Neural progenitor cell (in vitro differentiated cells): ENCODE measurements around the gene SLC17A7. TPM values are rescaled to one million over a fixed set of nuclear protein-coding genes. Genes with fewer than 3 reads are reported as not detected.

Experiments used
- DNase-seq: peaks from one replicate; pipeline ENCODE4 v3.0.0-alpha.2; 2016; ENCODE audit warnings: low spot score
- H2AFZ ChIP-seq: fragments of 200-600 bp; sonication (generic); replicated peaks from 2 replicates; pipeline ENCODE4 v1.6.1; 2016; ENCODE audit warnings: antibody characterized with exemption
- H3F3A ChIP-seq: fragments of 200-600 bp; sonication (generic); 2 replicates; pipeline ENCODE4 v1.6.1; 2016; ENCODE audit warnings: antibody characterized with exemption, low read depth
- H3K27ac ChIP-seq: fragments of 200-600 bp; sonication (generic); 2 replicates; pipeline ENCODE4 v1.5.1; 2016; ENCODE audit warnings: mild to moderate bottlenecking
- H3K27me3 ChIP-seq: fragments of 200-600 bp; sonication (generic); 2 replicates; pipeline ENCODE4 v1.6.1; 2016; ENCODE audit warnings: mild to moderate bottlenecking, moderate library complexity
- H3K36me3 ChIP-seq: fragments of 200-600 bp; sonication (generic); 2 replicates; pipeline ENCODE4 v1.5.1; 2016
- H3K4me1 ChIP-seq: fragments of 200-600 bp; sonication (generic); 2 replicates; pipeline ENCODE4 v1.6.1; 2016; ENCODE audit warnings: mixed run types
- H3K4me2 ChIP-seq: fragments of 200-600 bp; sonication (generic); 2 replicates; pipeline ENCODE4 v1.6.1; 2016
- H3K4me3 ChIP-seq: fragments of 200-600 bp; sonication (generic); 2 replicates; pipeline ENCODE4 v1.5.1; 2016
- H3K79me2 ChIP-seq: fragments of 200-600 bp; sonication (generic); 2 replicates; pipeline ENCODE4 v1.6.1; 2016; ENCODE audit warnings: low read depth
- H3K9ac ChIP-seq: fragments of 200-600 bp; sonication (generic); 2 replicates; pipeline ENCODE4 v1.6.1; 2016
- H3K9me3 ChIP-seq: fragments of 200-600 bp; sonication (generic); 2 replicates; pipeline ENCODE4 v1.5.1; 2016; ENCODE audit warnings: low read depth
- H4K20me1 ChIP-seq: fragments of 200-600 bp; sonication (generic); 2 replicates; pipeline ENCODE4 v1.6.1; 2016; ENCODE audit warnings: low read depth
- H3K27ac Mint-ChIP-seq: 3 replicates; pipeline ENCODE4 v1.8.0; 2021; ENCODE audit warnings: mixed read lengths
- H3K27me3 Mint-ChIP-seq: 2 replicates; pipeline ENCODE4 v1.8.0; 2022; ENCODE audit warnings: low read depth, mild to moderate bottlenecking, inconsistent platforms, moderate library complexity, mixed read lengths; ENCODE audit not compliant: insufficient read depth
- H3K36me3 Mint-ChIP-seq: 3 replicates; pipeline ENCODE4 v1.8.0; 2021; ENCODE audit warnings: mixed read lengths
- H3K4me1 Mint-ChIP-seq: 3 replicates; pipeline ENCODE4 v1.8.0; 2021; ENCODE audit warnings: mixed read lengths
- H3K4me3 Mint-ChIP-seq: 3 replicates; pipeline ENCODE4 v1.8.0; 2021; ENCODE audit warnings: mild to moderate bottlenecking, moderate library complexity, mixed read lengths
- H3K9me3 Mint-ChIP-seq: 3 replicates; pipeline ENCODE4 v1.8.0; 2020; ENCODE audit warnings: mixed read lengths
- EZH2 ChIP-seq: fragments of 200-600 bp; sonication (generic); IDR thresholded peaks from 2 replicates; pipeline ENCODE4 v1.6.1; 2017; ENCODE audit warnings: antibody characterized with exemption, mild to moderate bottlenecking, moderate library complexity
- EZH2phosphoT487 ChIP-seq: fragments of 200-600 bp; sonication (generic); IDR thresholded peaks from 2 replicates; pipeline ENCODE4 v1.6.1; 2017; ENCODE audit warnings: antibody characterized with exemption
- total RNA-seq: library from RNA; depleted of rRNA; stranded (reverse); fragments of >200 nt; gene quantifications from 2 replicates; pipeline ENCODE4 v1.2.3, GENCODE V29; 2015; ENCODE audit warnings: low replicate concordance
- TF ChIP-seq, protein P1 (sequence below): fragments of 200-600 bp; sonication (generic); IDR thresholded peaks from 2 replicates; pipeline ENCODE4 v1.5.1; 2017; ENCODE audit warnings: antibody characterized with exemption, mild to moderate bottlenecking

Gene SLC17A7
- total RNA-seq, 1 donor from 2014 or later = 1.4 TPM

GRCh38 chr19:49427339-49427738 lies 14.0 kb downstream of the SLC17A7 start:
- H3K27me3 ChIP-seq = peaks cover 96% of the 10 kb centered on the region
- TF ChIP-seq EZH2phosphoT487 (no peak), EZH2 (no peak)
- TF ChIP-seq, protein P1, sequence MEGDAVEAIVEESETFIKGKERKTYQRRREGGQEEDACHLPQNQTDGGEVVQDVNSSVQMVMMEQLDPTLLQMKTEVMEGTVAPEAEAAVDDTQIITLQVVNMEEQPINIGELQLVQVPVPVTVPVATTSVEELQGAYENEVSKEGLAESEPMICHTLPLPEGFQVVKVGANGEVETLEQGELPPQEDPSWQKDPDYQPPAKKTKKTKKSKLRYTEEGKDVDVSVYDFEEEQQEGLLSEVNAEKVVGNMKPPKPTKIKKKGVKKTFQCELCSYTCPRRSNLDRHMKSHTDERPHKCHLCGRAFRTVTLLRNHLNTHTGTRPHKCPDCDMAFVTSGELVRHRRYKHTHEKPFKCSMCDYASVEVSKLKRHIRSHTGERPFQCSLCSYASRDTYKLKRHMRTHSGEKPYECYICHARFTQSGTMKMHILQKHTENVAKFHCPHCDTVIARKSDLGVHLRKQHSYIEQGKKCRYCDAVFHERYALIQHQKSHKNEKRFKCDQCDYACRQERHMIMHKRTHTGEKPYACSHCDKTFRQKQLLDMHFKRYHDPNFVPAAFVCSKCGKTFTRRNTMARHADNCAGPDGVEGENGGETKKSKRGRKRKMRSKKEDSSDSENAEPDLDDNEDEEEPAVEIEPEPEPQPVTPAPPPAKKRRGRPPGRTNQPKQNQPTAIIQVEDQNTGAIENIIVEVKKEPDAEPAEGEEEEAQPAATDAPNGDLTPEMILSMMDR = no peak
- no peak overlapping the region for H3K4me3 ChIP-seq
- no peak overlapping the region for H3K27ac ChIP-seq
- Mint-ChIP-seq H3K9me3 (peaks cover 14% of the 10 kb centered on the region), H3K27me3 (peaks cover 70% of the 10 kb centered on the region), H3K36me3 (no peaks in the 10 kb centered on the region), H3K4me1 (peaks cover 63% of the 10 kb centered on the region), H3K27ac (no peak overlapping the region), H3K4me3 (peak overlapping the region; percentile 47)
- H3K9ac ChIP-seq = no peak overlapping the region
- H3K4me2 ChIP-seq = no peak overlapping the region
- H3K79me2 ChIP-seq = no peaks in the 10 kb centered on the region
- H3K4me1 ChIP-seq = peaks cover 39% of the 10 kb centered on the region
- no peaks in the 10 kb centered on the region for H4K20me1 ChIP-seq
- no peak for DNase-seq
- H3K36me3 ChIP-seq = no peaks in the 10 kb centered on the region
- no peaks in the 10 kb centered on the region for H3K9me3 ChIP-seq
- H3F3A ChIP-seq = peaks cover 66% of the 10 kb centered on the region
- no peak overlapping the region for H2AFZ ChIP-seq

GRCh38 chr19:49425922-49426592 lies 15.3 kb downstream of the SLC17A7 start:
- Histone ChIP-seq H3K79me2 (no peaks in the 10 kb centered on the region), H3F3A (peaks cover 65% of the 10 kb centered on the region), H3K9ac (no peak overlapping the region), H3K4me2 (peak overlapping the region; percentile 69), H3K4me3 (peak overlapping the region; percentile 10), H2AFZ (no peak overlapping the region), H3K9me3 (no peaks in the 10 kb centered on the region), H4K20me1 (peaks cover 7% of the 10 kb centered on the region), H3K4me1 (peaks cover 35% of the 10 kb centered on the region), H3K27ac (no peak overlapping the region), H3K36me3 (no peaks in the 10 kb centered on the region), H3K27me3 (peaks cover 96% of the 10 kb centered on the region)
- peak overlapping the region; percentile 47 for H3K4me3 Mint-ChIP-seq
- peaks cover 12% of the 10 kb centered on the region for H3K9me3 Mint-ChIP-seq
- H3K27me3 Mint-ChIP-seq = peaks cover 77% of the 10 kb centered on the region
- H3K36me3 Mint-ChIP-seq = no peaks in the 10 kb centered on the region
- DNase-seq = peak; percentile 81
- TF ChIP-seq EZH2phosphoT487 (peak; percentile 23), EZH2 (no peak)
- H3K4me1 Mint-ChIP-seq = peaks cover 68% of the 10 kb centered on the region
- no peak overlapping the region for H3K27ac Mint-ChIP-seq

DNA sequence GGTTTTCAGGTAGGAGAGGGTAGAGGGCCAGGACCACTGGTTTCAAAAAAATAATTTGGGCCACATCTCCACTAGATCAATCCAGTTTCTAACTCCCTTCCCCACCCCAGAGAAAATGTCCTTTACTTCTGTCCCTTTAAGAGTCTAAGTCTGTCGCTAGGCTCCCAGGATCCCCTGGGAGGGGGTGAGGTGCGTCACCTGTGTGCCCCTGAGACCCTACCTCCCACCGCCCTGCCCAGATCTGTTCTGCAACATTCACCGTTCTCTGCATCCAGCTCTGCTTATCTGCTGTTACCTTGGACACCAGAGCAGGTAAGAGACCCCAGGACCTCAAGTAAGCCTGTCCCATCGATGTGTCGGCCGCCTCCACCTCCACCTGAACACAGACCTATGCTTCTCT lies 16.1 kb downstream of the SLC17A7 start, which contains the start of gene GFY:
TSS of gene GFY (plus strand) at position 211 of the 400 bp plus-strand sequence. CDS start 1,043 bp downstream, outside the sequence.
- Histone ChIP-seq H3K36me3 (no peaks in the 10 kb centered on the region), H3K4me2 (peak within 1 kb of the TSS; percentile 69)
- DNase-seq = no peak

More for the DNA sequence above, 16.1 kb downstream of the SLC17A7 start, which contains the start of gene GFY:
- Histone ChIP-seq H3K27ac (no peak within 1 kb of the TSS), H2AFZ (no peak within 1 kb of the TSS), H4K20me1 (peaks cover 7% of the 10 kb centered on the region), H3K4me3 (peak within 1 kb of the TSS; percentile 10), H3K79me2 (no peaks in the 10 kb centered on the region), H3K4me1 (peaks cover 36% of the 10 kb centered on the region), H3K9me3 (no peaks in the 10 kb centered on the region), H3K9ac (no peak within 1 kb of the TSS), H3K27me3 (peaks cover 100% of the 10 kb centered on the region), H3F3A (peaks cover 68% of the 10 kb centered on the region)
- H3K4me1 Mint-ChIP-seq = peaks cover 69% of the 10 kb centered on the region
- peak within 1 kb of the TSS; percentile 30 for H3K4me3 Mint-ChIP-seq
- peaks cover 10% of the 10 kb centered on the region for H3K9me3 Mint-ChIP-seq
- no peaks in the 10 kb centered on the region for H3K36me3 Mint-ChIP-seq
- H3K27ac Mint-ChIP-seq = no peak within 1 kb of the TSS
- peaks cover 79% of the 10 kb centered on the region for H3K27me3 Mint-ChIP-seq
- TF ChIP-seq EZH2 (no peak), EZH2phosphoT487 (no peak)
- TF ChIP-seq, protein P1 = no peak
